HCEC 1CT (cell line): ENCODE results near the gene SH3TC1.
A peak's percentile ranks its signal among the peaks of the same experiment; 100 is the strongest.

ENCODE experiments used
- DNase-seq: peaks from one replicate; pipeline ENCODE4 v3.0.0-alpha.2; 2017

SH3TC1 gene

GRCh38 chr4:8182294-8182693 is 16.8 kb upstream of the SH3TC1 start:
- DNase-seq = no peak

GRCh38 chr4:8182858-8183725 is 16.0 kb upstream of the SH3TC1 start:
- DNase-seq = peak; percentile 67

GRCh38 chr4:8184061-8184460 is 15.0 kb upstream of the SH3TC1 start:
- DNase-seq = no peak

GRCh38 chr4:8185295-8185694 is 13.8 kb upstream of the SH3TC1 start:
- DNase-seq = peak; percentile 76

GRCh38 chr4:8185930-8186329 is 13.2 kb upstream of the SH3TC1 start:
- DNase-seq = no peak

- DNase-seq = no peak
Observed at GRCh38 chr4:8188085-8188484, 11.0 kb upstream of the SH3TC1 start.

GRCh38 chr4:8188743-8189550 is 10.1 kb upstream of the SH3TC1 start:
- no peak for DNase-seq

- DNase-seq = no peak
Observed at GRCh38 chr4:8189551-8190466, 9.3 kb upstream of the SH3TC1 start.

GRCh38 chr4:8191136-8191747 is 7.8 kb upstream of the SH3TC1 start:
- DNase-seq = peak; percentile 77

GRCh38 chr4:8192748-8193738 is 6.0 kb upstream of the SH3TC1 start:
- peak; percentile 22 for DNase-seq

- DNase-seq = no peak
Observed at GRCh38 chr4:8194306-8195242, 4.5 kb upstream of the SH3TC1 start.

- DNase-seq = no peak
Observed at GRCh38 chr4:8195431-8195830, 3.7 kb upstream of the SH3TC1 start.

GRCh38 chr4:8195841-8196458 is 3.1 kb upstream of the SH3TC1 start:
- no peak for DNase-seq

- DNase-seq = no peak
Observed at GRCh38 chr4:8197521-8197920, 1.6 kb upstream of the SH3TC1 start.

- DNase-seq = no peak
Observed at GRCh38 chr4:8198206-8198905, 734 bp upstream of the SH3TC1 start.

GRCh38 chr4:8199594-8200301 is 658 bp downstream of the SH3TC1 start:
- no peak for DNase-seq

GRCh38 chr4:8200302-8200975 is 1.3 kb downstream of the SH3TC1 start:
- no peak for DNase-seq
